Measurements from ENCODE around the gene EXOSC3.

- TF ChIP-seq CTCF (IDR thresholded peaks at IDR 0.05 in 8 of 11, conservative IDR thresholded peaks at IDR 0.05 in 3 of 11) (no peak), POLR2AphosphoS5 (IDR thresholded peaks at IDR 0.05) (no peak), POLR2A (IDR thresholded peaks at IDR 0.05) (no peak)
Observed at GRCh38 chr9:37758747-37759146, 26.1 kb downstream of the EXOSC3 start.
